Stimulated activated CD8-positive, alpha-beta memory T cell treated with anti-CD3 and anti-CD28 coated beads, Interleukin-7, amount 100 ng/mL, for 4 hours (primary cell): Measurements from ENCODE around the gene GLYAT.

Experiments used
- DNase-seq, 2 donors: peaks; one replicate each; pipeline ENCODE4 v3.0.0-alpha.2; 2020; ENCODE audit warnings: low read depth in 2 of 2

Gene GLYAT, protein sequence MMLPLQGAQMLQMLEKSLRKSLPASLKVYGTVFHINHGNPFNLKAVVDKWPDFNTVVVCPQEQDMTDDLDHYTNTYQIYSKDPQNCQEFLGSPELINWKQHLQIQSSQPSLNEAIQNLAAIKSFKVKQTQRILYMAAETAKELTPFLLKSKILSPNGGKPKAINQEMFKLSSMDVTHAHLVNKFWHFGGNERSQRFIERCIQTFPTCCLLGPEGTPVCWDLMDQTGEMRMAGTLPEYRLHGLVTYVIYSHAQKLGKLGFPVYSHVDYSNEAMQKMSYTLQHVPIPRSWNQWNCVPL

DNA sequence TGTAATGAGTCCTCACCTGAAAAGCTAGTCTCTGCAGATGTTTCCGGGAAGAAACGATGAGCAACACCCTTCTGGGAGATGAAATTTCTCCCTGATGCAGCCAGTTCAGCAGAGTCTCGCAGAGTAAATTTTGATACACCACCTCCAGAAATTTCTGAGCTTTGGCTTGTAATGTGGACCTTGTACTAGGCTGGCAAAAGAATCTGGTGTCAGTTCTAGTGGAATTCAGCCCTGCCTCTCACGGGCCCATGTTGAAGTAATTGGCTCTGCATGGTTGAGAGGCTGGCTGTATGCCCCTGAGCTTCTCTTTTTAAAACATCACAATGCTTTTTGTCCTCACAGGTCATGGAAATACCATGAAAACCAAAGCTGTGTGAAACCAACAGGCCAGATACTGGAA is at the start of gene GLYAT:
Gene GLYAT, minus strand, starts transcription at position 125 of the 400 bp plus-strand sequence. CDS start 7,447 bp downstream, outside the sequence.
- DNase-seq: no peak

DNA sequence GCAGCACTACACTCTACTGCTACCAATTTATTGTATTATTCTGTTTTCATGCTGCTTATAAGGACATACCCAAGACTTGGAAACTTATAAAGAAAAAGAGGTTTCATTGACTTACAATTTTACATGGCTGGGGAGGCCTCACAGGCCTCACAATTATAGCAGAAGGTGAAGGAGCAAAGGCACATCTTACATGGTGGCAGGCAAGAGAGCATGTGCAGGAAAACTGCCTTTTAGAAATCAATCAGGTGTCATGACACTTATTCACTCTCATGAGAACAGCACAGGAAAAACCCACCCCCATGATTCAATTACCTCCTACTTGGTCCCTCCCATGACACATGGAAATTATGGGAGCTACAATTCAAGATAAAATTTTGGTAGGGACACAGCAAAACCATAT is 49.6 kb upstream of the GLYAT start:
- no peak for DNase-seq

DNA sequence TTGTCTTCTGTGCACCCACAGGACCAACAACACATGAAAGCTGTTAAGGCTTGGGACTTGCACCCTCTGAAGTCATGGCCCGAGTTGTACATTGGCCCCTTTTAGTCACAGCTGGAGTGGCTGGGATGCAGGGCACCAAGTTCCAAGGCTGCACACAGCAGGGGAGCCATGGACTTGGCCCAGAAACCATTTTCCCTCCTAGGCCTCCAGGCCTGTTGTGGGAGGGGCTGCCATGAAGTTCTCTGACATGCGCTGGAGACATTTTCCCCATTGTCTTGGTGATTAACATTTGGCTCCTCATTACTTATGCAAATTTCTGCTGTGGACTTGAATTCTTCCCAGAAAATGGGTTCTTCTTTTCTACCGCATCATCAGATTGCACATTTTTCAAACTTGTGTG is 48.8 kb upstream of the GLYAT start:
- DNase-seq: no peak

DNA sequence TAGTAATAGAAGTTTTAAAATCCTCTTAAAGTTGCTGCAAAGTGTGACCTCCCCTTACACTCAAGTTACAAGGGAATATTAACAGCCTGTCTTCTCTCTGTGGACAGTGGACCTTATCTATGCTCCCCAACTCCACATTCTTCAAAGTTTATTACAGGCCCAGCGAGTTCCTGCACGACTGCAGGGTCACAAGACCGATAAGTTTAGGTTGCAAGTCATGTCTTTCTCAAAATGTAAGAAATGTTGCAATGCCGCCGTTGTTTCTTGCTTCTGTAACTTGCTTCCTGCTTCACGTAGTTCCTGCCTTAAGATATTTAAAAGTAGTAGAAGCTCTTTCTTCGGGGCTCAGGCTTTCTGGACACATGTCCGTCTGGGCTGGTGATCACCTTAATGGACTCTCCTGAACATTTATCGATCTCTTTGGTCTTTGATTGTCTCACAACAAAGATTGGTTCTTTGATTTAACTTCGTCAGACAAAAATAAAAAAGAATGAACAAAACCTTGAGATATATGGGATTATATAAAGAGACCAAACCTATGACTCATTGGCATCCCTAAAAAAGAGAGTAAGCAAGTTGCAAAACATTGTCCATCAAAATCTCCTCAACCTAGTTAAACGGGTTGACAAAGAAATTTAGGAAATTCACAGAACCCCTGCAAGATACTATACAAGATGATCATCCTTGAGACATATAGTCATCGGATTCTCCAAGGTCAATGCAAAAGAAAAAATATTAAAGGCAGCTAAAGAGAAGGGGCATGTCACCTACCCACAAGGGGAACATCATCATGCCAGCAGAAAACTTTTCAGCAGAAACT is 45.4 kb upstream of the GLYAT start:
- no peak for DNase-seq

DNA sequence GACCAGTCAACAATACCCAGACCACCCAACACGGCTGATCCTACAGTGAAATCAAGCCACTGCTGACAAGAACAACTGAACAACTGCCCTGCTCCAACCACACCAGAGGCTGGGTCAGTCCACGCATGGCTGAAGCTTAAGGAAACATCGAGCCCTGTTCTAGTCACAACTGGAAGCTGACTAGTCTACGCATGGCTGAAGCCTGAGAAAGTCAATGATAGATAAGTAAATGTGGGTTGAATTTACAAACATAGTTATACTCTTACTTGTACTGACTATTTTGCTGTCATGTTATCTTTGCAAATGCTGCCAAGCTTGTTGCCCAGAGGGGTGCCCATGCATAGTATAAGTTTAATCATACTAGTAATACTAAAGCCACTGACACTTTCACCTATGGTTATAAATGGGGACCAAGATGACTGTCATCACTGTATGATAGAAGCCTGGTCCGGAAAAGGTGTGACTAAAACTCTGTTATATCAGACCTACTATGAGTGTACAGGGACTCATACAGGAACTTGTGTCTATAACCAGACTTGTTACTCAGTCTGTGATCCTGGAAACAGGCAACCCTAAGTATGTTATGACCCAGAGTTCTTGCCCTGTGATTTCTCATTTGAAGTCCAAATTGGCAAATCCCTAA is 43.4 kb upstream of the GLYAT start:
- no peak for DNase-seq

DNA sequence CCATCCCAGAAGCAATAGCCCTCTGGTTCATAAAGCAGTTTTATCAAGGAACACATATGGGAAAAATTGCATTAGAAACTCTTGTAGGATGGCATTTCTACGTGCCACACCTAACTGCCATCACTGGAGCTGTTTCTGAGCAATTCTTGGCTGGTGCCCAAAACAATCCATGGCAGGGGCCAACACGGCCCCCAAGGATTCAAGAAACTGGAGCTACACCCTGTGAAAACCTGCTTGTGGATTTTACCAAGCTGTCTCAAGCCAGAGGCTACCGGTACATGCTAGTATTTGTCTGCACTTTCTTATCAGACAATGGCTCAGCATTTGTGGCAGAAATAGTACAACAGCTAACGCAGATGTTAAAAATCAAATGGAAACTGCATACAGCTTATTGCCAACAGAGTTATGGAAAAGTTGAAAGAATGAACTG is 42.4 kb upstream of the GLYAT start:
- no peak for DNase-seq

DNA sequence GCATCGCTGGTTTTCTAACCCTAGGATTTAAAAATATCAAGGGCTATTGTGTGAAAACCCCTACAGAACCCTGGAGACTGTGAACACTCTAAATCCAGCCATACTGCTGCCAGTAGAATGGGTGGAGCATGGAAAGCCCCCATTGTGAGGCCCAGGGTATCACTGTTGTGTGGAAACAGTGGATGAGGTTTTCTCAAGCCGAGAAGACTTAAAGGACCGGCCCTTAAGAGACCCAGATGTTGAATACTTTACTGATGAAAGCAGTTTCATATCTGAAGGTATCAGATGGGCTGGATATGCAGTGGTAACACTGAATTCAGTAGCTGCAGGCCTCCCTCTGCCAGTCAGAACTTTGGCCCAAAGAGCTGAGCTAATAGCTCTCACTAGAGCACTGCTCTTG is 41.6 kb upstream of the GLYAT start:
- no peak for DNase-seq

DNA sequence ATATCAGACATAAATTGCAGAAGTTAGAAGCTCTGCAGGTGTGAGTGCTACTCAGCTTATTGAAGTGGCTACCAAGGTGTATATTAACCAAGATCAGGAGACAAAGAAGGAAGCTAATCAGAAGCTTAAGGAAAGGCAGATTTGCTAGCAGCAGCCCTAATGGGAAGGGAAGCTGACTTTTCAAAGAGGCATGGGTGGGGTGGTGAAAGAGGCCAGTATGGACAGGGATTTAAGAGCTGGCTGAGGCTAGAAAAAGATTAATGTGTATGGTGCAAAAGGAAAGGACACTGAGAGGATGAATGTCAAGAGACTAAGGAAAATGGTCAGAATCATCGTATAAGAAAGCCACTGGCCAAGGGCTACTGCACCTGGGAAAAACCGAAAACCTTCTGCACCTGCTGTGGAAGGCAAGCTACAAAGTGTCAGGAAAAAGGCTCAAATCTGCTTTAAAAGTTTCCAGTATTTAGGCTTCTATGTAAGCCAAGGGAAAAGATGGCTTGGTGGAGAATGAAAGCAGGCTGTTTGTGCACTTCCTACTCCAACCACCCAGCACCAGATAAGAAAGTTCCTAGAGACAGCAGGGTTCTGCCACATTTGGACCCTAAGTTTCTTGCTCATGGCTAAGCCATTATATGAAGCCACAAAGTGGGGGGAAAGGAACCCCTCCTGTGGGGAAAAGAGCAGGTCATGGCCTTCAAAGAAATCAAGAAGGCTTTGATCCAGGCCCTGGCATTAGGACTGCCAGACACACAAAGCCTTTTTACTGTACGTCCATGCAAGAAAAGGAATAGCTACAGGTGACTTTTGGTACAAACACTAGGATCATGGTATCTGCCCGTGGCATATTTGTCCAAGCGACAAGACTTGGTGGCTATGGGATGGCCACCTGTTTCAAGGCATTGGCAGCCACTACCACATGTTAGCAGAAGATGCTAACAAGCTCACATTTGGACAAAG is 40.9 kb upstream of the GLYAT start:
- DNase-seq: no peak

DNA sequence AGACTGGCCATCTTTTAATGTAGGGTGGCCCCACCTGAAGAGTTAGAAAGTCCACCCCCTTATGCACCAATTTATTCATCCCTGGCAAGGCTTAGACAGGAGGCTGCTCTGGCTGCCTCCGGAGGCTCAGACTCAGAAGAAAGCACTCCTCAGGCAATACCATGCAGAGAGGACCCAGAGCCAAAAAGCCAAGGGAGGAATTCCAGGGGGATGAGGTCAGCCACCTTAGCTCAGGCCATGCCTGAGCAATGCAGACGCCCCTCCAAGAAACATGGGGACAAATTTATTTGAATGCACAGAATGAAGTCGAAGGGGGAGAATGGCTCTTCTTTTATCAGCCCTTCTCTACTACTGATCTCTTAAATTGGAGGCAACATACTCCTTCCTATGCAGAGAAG is 39.7 kb upstream of the GLYAT start:
- DNase-seq: no peak

DNA sequence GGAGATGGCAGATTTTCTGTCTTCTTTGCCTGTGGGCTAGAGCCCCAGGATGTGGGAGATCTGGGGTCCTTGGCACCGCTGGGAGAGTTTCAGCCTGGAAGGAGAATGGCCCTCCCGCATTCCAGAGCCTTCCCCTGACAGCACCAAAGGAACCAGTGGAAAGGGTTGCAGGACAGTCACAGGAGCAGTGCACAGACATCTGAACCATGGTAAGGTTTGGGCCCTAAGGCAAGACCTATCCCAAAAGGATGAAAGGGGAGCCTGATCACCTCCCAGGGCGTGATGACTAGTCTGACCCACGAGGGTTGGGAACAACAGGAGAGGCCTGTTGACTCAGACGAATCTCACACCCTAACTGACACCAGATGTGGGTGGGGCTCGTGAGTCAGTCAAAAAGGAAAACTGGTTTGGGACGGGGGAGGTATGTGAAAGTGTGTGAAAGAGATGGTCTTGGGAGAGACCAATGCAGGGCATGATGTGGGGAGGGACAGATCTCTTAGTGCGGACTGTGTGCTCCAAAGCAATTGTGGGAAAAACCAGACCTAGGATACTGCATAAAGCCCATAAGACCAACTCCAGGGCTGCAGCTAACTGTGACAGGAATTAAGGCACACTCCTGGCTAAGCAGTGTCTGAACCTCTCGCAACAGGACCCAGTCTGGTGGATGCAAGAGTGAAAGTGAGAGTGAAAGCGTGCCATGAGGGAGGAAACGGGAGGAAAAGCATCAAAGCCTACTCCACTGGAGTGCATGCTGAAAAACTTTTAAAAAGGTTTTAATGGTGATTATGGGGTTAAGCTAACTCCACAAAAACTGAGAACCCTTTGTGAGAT is 39.1 kb upstream of the GLYAT start:
- no peak for DNase-seq

DNA sequence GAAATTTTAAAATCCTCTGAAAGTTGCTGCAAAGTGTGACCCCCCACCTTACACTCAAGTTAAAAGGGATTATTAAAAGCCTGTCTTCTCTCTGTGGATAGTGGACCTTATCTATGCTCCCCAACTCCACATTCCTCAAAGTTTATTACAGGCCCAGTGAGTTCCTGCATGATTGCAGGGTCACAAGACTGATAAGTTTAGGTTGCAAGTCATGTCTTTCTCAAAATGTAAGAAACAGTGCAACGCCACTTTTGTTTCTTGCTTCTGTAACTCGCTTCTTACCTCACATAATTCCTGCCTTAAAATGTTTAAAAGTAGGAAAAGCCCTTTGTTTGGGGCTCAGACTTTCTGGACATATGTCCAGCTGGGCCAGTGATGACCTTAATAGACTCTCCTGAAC is 38.4 kb upstream of the GLYAT start:
- DNase-seq: no peak

DNA sequence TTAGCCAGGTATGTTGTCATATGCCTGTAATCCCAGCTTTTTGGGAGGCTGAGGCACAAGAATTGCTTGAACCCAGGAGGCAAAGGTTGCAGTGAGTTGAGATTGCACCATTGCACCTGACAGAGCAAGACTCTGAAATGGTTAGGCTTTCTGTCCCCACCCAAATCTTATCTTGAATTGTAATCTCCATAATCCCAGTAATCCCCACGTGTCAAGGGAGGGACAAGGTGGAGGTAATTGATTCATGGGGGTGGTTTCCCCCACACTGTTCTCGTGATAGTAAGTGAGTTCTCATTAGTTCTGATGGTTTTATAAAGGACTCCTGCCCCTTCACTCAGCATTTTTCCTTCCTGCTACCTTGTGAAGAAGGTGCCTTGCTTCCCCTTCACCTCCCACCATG is 37.6 kb upstream of the GLYAT start:
- no peak for DNase-seq

DNA sequence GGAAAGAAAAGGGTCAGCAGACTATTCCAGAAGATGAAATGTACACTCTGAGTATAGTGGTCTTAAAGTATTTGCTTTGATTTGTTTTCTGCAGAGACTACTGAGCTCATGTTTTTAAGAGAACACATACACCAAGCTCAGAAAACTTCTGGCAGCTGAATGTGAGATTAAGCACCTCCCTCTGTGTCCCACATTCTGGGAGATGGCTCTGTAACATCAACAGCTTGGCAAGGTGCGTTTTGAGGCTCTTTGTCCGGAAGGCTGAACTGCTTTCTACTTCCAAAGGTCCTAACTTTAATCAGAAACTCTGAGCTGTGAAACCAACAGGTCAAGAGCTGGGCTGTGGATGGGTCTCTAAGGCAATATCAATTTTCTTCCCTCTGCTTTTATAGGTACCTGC is 36.4 kb upstream of the GLYAT start:
- DNase-seq: no peak

DNA sequence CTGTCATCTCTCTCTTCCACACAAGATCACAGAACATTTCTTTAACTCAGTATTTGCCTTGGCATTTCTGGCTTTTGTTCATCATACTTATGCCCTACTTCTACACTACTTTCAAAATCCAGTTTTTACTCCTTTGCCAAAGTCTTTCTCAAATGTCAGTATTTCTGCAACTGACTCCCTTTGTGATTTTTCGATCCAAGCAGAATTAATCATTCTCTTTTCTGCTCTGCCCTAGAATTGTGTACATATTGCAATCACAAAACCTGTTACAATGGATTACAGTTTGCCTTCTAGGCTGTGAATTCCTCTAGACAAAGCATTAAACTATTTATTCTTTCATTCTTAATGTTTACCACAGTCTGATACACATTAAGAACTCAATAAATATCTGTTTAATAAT is 33.3 kb upstream of the GLYAT start:
- no peak for DNase-seq

DNA sequence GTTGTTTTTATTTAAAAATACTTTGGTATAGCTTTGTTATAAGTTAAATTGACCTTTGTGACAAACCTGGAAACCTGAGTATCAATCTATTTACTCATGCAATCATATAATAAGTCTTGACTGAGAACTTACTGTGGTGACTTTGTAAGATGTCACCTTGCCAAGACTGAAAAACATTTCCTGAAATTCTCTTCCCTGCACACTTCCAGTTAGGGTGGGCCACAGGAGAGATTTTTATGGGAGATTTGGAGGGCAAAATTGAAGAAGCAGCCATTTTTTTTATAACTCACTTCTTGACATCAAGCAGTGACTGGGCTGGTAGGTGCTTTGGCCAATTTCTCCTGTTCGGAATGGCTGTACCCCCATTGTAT is 31.4 kb upstream of the GLYAT start:
- no peak for DNase-seq

DNA sequence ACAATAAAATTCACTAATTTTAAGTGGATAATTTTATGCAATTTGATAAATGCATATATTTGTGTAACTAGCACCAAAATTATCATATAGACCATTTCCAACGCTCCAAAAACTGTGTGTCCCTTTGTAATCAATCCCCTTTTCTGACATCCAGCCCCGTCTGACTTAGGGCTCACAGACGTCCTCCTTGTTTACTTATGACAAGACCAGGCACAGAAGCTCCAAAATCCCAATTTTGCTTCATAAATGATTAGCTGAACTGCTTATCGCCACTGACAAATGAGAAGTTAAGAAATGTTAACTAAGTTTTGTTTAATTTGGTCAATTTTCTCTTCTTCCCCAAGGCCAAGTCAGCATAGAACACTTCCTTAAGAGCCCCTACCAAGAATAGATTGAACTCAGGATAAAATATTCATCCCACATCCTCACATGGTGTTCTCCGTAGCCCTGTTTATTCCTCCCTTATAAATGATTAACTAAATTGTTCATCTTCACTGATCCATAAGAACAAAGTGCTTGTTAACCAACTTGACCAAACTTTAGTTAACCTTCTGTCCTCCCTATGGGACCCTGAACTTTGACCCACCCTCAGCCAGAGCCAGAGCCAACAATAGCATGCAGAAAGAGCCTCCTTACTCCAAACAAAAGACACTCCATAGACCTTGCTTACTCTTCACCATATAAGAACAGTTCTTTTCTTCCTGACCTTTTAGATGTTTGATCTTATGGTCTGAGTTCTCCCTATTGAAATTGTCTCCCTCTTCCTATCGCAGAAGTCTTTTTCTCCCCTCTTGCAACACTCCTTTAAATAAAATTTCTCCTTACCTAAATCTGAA is 30.8 kb upstream of the GLYAT start:
- DNase-seq: no peak

DNA sequence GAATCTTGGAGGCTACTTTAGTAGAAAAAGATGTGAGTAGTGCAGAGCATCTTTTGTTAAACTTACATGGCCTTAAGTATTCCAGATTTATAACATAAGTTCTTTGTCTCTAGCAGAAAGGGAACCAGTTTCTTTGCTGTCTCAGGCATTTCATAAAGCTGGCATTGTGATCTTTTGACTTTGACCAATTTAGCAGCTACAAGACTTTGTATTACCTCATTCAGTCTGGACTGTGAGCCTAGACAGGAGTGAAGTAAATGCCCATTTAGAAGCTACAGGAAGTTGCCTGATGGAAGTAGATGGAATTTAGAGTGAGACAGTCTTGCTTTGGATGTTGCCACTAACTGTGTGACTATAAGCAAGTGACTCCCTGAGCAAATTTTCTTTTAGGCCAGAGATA is 25.7 kb upstream of the GLYAT start:
- DNase-seq: no peak

DNA sequence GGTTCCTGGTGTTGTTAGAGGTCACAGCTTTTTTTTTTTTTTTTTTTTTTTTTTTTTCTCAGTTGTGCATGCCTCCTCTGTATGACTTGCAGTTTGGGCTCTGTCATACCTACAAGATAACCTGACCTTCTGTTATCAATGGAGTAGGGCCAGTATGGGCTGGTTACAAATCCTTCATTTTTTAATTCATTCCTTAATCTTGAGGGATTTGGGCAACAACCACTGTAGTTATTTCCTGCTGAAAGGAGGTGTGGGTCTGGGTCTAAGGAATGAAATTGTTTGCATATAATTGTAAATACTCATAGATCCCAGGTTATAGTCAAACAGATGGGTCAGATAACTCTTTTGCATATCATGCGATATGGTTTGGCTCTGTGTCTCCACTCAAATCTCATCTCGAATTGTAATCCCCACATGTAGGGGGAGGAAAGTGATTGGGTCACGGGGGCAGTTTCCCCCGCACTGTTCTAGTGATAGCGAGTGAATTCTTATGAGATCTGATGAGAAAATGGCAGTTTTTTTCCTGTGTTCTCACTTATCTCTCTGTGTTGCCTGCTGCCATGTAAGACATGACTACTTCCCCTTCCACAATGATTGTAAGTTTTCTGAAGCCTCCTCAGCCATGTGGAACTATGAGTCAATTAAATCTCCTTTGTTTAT is 14.1 kb upstream of the GLYAT start:
- DNase-seq: no peak

DNA sequence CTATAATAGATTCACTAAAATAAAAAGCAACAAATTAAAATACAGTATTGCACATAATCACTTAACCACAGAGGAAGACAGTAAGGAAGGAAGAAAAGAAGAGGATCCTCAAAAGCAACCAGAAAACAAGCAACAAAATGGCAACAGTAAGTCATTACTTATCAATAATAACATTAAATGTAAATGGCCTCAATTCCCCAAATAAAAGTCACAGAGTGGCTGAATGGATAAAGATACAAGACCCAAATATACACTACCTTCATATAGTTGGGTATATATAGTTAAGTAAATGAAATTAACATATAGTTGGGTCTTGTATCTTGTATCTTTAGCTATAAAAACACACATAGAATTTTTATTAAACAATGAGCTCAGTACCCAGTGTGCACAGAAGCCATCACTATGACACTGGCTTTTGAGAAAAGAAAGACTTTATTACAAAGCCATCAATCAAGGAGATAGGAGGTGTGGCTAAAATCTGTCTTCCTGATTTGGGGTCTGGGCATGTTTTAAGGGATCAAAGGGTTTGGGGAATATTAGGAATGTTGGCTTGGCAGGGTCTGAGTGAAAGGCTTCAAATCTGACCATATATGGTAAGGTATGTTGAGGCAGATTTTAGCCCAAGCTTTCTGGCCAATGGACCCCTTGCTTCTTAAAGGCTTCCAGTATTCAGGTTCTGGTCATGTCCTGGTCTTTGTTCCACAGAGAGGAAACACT is 13.4 kb upstream of the GLYAT start:
- no peak for DNase-seq
